CD4-positive, CD25-positive, alpha-beta regulatory T cell (primary cell): Measurements from ENCODE around the gene SMAD2. TPM values are rescaled to one million over a fixed set of nuclear protein-coding genes. Genes with fewer than 3 reads are reported as not detected.
"Not testable (repeated sequence)": the region's sequence is repeated elsewhere in the genome, so short reads cannot be mapped to it uniquely, and the experiment has no call there.

Experiments used
- ATAC-seq, 2 donors: fragments of 150-1000 bp; cut with Tn5 transposase; one replicate each; pipeline ENCODE4 v1.10.0; 2021; ENCODE audit warnings: low read depth in 2 of 2, moderate number of reproducible peaks in 2 of 2, moderate library complexity in 1 of 2
- DNase-seq, 3 donors: peaks; one replicate each; pipeline versions ENCODE4 v3.0.0 to v3.0.0-alpha.2; 2012 to 2022; ENCODE audit warnings: mixed read lengths in 1 of 3
- H3K27ac ChIP-seq: one replicate; pipeline ENCODE4 v1.7.0; 2013; ENCODE audit warnings: mild to moderate bottlenecking, low read length; ENCODE audit not compliant: insufficient read depth, poor library complexity, severe bottlenecking
- H3K27me3 ChIP-seq: one replicate; pipeline ENCODE4 v1.7.0; 2013; ENCODE audit warnings: low read length; ENCODE audit not compliant: control insufficient read depth, insufficient read depth
- H3K36me3 ChIP-seq: one replicate; pipeline ENCODE4 v1.7.0; 2013; ENCODE audit warnings: mild to moderate bottlenecking, low read length, moderate library complexity; ENCODE audit not compliant: control insufficient read depth, insufficient read depth
- H3K4me1 ChIP-seq: 2 replicates; pipeline ENCODE4 v1.7.0; 2013; ENCODE audit warnings: mild to moderate bottlenecking, low read length; ENCODE audit not compliant: insufficient read depth, control insufficient read depth, poor library complexity, severe bottlenecking
- H3K4me3 ChIP-seq: one replicate; pipeline ENCODE4 v1.7.0; 2013; ENCODE audit warnings: low read depth, mild to moderate bottlenecking, low read length, moderate library complexity
- H3K9me3 ChIP-seq, 2 experiments: 1 replicate in 1 of 2; 2 replicates in 1 of 2; pipeline ENCODE4 v1.7.0; 2013; ENCODE audit warnings: low read length in 2 of 2, mild to moderate bottlenecking in 1 of 2, moderate library complexity in 1 of 2; ENCODE audit not compliant: control insufficient read depth in 2 of 2
- H3K27ac Mint-ChIP-seq, 3 donors: one replicate each; pipeline ENCODE4 v1.8.0; 2020 to 2022; ENCODE audit warnings: mild to moderate bottlenecking in 3 of 3, mixed read lengths in 3 of 3, moderate library complexity in 2 of 3
- H3K27me3 Mint-ChIP-seq: one replicate; pipeline ENCODE4 v1.8.0; 2022; ENCODE audit warnings: mild to moderate bottlenecking, mixed read lengths
- H3K36me3 Mint-ChIP-seq: one replicate; pipeline ENCODE4 v1.8.0; 2020; ENCODE audit warnings: mixed read lengths
- H3K4me1 Mint-ChIP-seq, 4 donors: one replicate each; pipeline ENCODE4 v1.8.0; 2020 to 2022; ENCODE audit warnings: mixed read lengths in 4 of 4, mild to moderate bottlenecking in 1 of 4
- H3K4me3 Mint-ChIP-seq, 4 donors: one replicate each; pipeline ENCODE4 v1.8.0; 2020 to 2022; ENCODE audit warnings: mild to moderate bottlenecking in 4 of 4, mixed read lengths in 4 of 4, moderate library complexity in 3 of 4
- H3K9me3 Mint-ChIP-seq, 7 donors: one replicate each; pipeline ENCODE4 v1.8.0; 2020 to 2022; ENCODE audit warnings: mixed read lengths in 7 of 7, mild to moderate bottlenecking in 3 of 7, moderate library complexity in 2 of 7
- polyA plus RNA-seq, 4 donors: library from polyadenylated mRNA; unstranded; fragments of 300-500 nt; fragmentation: Illumina TruSeq; gene quantifications; one replicate each; pipeline ENCODE4 v1.2.3, GENCODE V29; 2021
- total RNA-seq: library from RNA; stranded (reverse); gene quantifications from one replicate; pipeline ENCODE4 v1.2.3, GENCODE V29; 2022

The SMAD2 gene
- total and polyA plus RNA-seq, 5 donors from 2014 or later, result 78.1 to 115 (median 94.5) TPM

- no peaks in the 10 kb centered on the region for H3K36me3 Mint-ChIP-seq
- ATAC-seq, result no peak
- H3K27ac Mint-ChIP-seq, result no peak overlapping the region
- H3K27me3 Mint-ChIP-seq, result peaks cover 32% of the 10 kb centered on the region
- Histone ChIP-seq H3K9me3 (no peaks in the 10 kb centered on the region), H3K27me3 (peaks cover 16% of the 10 kb centered on the region), H3K4me3 (no peak overlapping the region), H3K36me3 (no peaks in the 10 kb centered on the region), H3K4me1 (no peaks in the 10 kb centered on the region), H3K27ac (no peak overlapping the region)
- peaks cover 0 to 5% (median 0%) of the 10 kb centered on the region in 7 donors for H3K9me3 Mint-ChIP-seq
- DNase-seq, result no peak
- no peaks in the 10 kb centered on the region for H3K4me1 Mint-ChIP-seq
- no peak overlapping the region for H3K4me3 Mint-ChIP-seq
Measured at GRCh38 chr18:47969816-47970215, 39.4 kb upstream of the SMAD2 start.

GRCh38 chr18:47968721-47969120 is 38.3 kb upstream of the SMAD2 start:
- H3K27me3 ChIP-seq, result peaks cover 16% of the 10 kb centered on the region
- H3K9me3 Mint-ChIP-seq, result peaks cover 0 to 6% (median 0%) of the 10 kb centered on the region in 7 donors
- no peak overlapping the region for H3K27ac ChIP-seq
- H3K27ac Mint-ChIP-seq, result no peak overlapping the region
- no peak overlapping the region for H3K4me3 Mint-ChIP-seq
- H3K4me1 ChIP-seq, result no peaks in the 10 kb centered on the region
- no peaks in the 10 kb centered on the region for H3K4me1 Mint-ChIP-seq
- no peak for DNase-seq
- H3K4me3 ChIP-seq, result no peak overlapping the region
- no peak for ATAC-seq
- no peaks in the 10 kb centered on the region for H3K36me3 Mint-ChIP-seq
- peaks cover 25% of the 10 kb centered on the region for H3K27me3 Mint-ChIP-seq
- H3K36me3 ChIP-seq, result no peaks in the 10 kb centered on the region
- H3K9me3 ChIP-seq, result no peaks in the 10 kb centered on the region

- H3K4me1 Mint-ChIP-seq, result no peaks in the 10 kb centered on the region
- Histone ChIP-seq H3K4me1 (no peaks in the 10 kb centered on the region), H3K9me3 (no peaks in the 10 kb centered on the region), H3K4me3 (no peak overlapping the region), H3K27ac (no peak overlapping the region), H3K36me3 (no peaks in the 10 kb centered on the region), H3K27me3 (peaks cover 10% of the 10 kb centered on the region)
- H3K27me3 Mint-ChIP-seq, result peaks cover 27% of the 10 kb centered on the region
- H3K9me3 Mint-ChIP-seq, result peaks cover 0 to 6% (median 2%) of the 10 kb centered on the region in 7 donors
- H3K27ac Mint-ChIP-seq, result no peak overlapping the region
- ATAC-seq (no peak), DNase-seq (no peak)
- no peaks in the 10 kb centered on the region for H3K36me3 Mint-ChIP-seq
- H3K4me3 Mint-ChIP-seq, result no peak overlapping the region
Measured at GRCh38 chr18:47968006-47968676, 37.7 kb upstream of the SMAD2 start.

GRCh38 chr18:47964053-47964452 is 33.6 kb upstream of the SMAD2 start:
- no peak overlapping the region for H3K4me3 Mint-ChIP-seq
- no peak overlapping the region for H3K4me3 ChIP-seq
- no peak overlapping the region for H3K27ac ChIP-seq
- H3K27me3 ChIP-seq, result no peaks in the 10 kb centered on the region
- no peaks in the 10 kb centered on the region for H3K36me3 ChIP-seq
- no peaks in the 10 kb centered on the region for H3K4me1 Mint-ChIP-seq
- no peak overlapping the region for H3K27ac Mint-ChIP-seq
- ATAC-seq (no peak), DNase-seq (no peak)
- H3K9me3 Mint-ChIP-seq, result peaks cover 0 to 27% (median 13%) of the 10 kb centered on the region in 7 donors
- peaks cover 4% of the 10 kb centered on the region for H3K36me3 Mint-ChIP-seq
- no peaks in the 10 kb centered on the region for H3K4me1 ChIP-seq
- H3K27me3 Mint-ChIP-seq, result peaks cover 29% of the 10 kb centered on the region
- H3K9me3 ChIP-seq, result peaks cover 14 to 15% of the 10 kb centered on the region in 2 experiments

GRCh38 chr18:47961003-47961402 is 30.5 kb upstream of the SMAD2 start:
- not testable (repeated sequence) for H3K27ac Mint-ChIP-seq, DNase-seq, H3K4me1 Mint-ChIP-seq, H3K4me1 ChIP-seq, H3K4me3 ChIP-seq, ATAC-seq, H3K27ac ChIP-seq, H3K4me3 Mint-ChIP-seq, H3K27me3 ChIP-seq, H3K36me3 ChIP-seq, H3K36me3 Mint-ChIP-seq
- H3K9me3 Mint-ChIP-seq, result peaks cover 0 to 27% (median 11%) of the 10 kb centered on the region in 7 donors
- peaks cover 18% of the 10 kb centered on the region for H3K27me3 Mint-ChIP-seq
- H3K9me3 ChIP-seq, result peaks cover 14 to 15% of the 10 kb centered on the region in 2 experiments

- DNase-seq (peak in 1 of 3 donors; percentile 72), ATAC-seq (peak; percentile 74 to 84)
- Histone ChIP-seq H3K27ac (no peak overlapping the region), H3K36me3 (no peaks in the 10 kb centered on the region), H3K4me3 (peak overlapping the region; percentile 13), H3K9me3 (no peaks in the 10 kb centered on the region), H3K4me1 (peaks cover 6% of the 10 kb centered on the region), H3K27me3 (peaks cover 3% of the 10 kb centered on the region)
- Mint-ChIP-seq H3K27ac (peak overlapping the region; percentile 28 to 87 (median 64)), H3K4me1 (peaks cover 0 to 12% (median 7%) of the 10 kb centered on the region in 4 donors), H3K9me3 (peaks cover 0 to 2% (median 0%) of the 10 kb centered on the region in 7 donors), H3K36me3 (no peaks in the 10 kb centered on the region), H3K4me3 (peak overlapping the region in 2 of 4 donors; percentile 51 to 69), H3K27me3 (peaks cover 20% of the 10 kb centered on the region)
Measured at GRCh38 chr18:47953471-47953931, 23.0 kb upstream of the SMAD2 start.

- H3K27ac Mint-ChIP-seq, result peak overlapping the region in 1 of 3 donors; percentile 38
- peaks cover 0 to 2% (median 0%) of the 10 kb centered on the region in 7 donors for H3K9me3 Mint-ChIP-seq
- H3K27me3 Mint-ChIP-seq, result peaks cover 31% of the 10 kb centered on the region
Measured at GRCh38 chr18:47950511-47950910, 20.1 kb upstream of the SMAD2 start.

GRCh38 chr18:47949202-47949601 is 18.7 kb upstream of the SMAD2 start:
- Mint-ChIP-seq H3K9me3 (peaks cover 0 to 4% (median 2%) of the 10 kb centered on the region in 7 donors), H3K4me1 (peaks cover 5 to 9% (median 7%) of the 10 kb centered on the region in 4 donors), H3K27me3 (peaks cover 31% of the 10 kb centered on the region), H3K36me3 (no peaks in the 10 kb centered on the region), H3K4me3 (no peak overlapping the region), H3K27ac (no peak overlapping the region)
- ATAC-seq (no peak), DNase-seq (no peak)
- no peaks in the 10 kb centered on the region for H3K36me3 ChIP-seq
- peaks cover 6% of the 10 kb centered on the region for H3K27me3 ChIP-seq
- H3K9me3 ChIP-seq, result no peaks in the 10 kb centered on the region
- no peak overlapping the region for H3K4me3 ChIP-seq
- peaks cover 6% of the 10 kb centered on the region for H3K4me1 ChIP-seq
- no peak overlapping the region for H3K27ac ChIP-seq

More at GRCh38 chr18:47950511-47950910, 20.1 kb upstream of the SMAD2 start:
- Histone ChIP-seq H3K36me3 (no peaks in the 10 kb centered on the region), H3K27ac (no peak overlapping the region), H3K27me3 (peaks cover 3% of the 10 kb centered on the region), H3K9me3 (no peaks in the 10 kb centered on the region), H3K4me3 (no peak overlapping the region), H3K4me1 (peaks cover 6% of the 10 kb centered on the region)
- Mint-ChIP-seq H3K36me3 (no peaks in the 10 kb centered on the region), H3K4me1 (peaks cover 1 to 12% (median 7%) of the 10 kb centered on the region in 4 donors), H3K4me3 (no peak overlapping the region)
- DNase-seq (no peak), ATAC-seq (no peak)
